Stimulated activated CD8-positive, alpha-beta memory T cell treated with anti-CD3 and anti-CD28 coated beads, Interleukin-15, amount 100 ng/mL, for 1 hour (primary cell): ENCODE data around the gene INCENP.
"Not testable (repeated sequence)": the region's sequence is repeated elsewhere in the genome, so short reads cannot be mapped to it uniquely, and the experiment has no call there.

Experiments
- DNase-seq: peaks from one replicate; pipeline ENCODE4 v3.0.0-alpha.2; 2020; ENCODE audit warnings: low read depth

Gene INCENP

DNA sequence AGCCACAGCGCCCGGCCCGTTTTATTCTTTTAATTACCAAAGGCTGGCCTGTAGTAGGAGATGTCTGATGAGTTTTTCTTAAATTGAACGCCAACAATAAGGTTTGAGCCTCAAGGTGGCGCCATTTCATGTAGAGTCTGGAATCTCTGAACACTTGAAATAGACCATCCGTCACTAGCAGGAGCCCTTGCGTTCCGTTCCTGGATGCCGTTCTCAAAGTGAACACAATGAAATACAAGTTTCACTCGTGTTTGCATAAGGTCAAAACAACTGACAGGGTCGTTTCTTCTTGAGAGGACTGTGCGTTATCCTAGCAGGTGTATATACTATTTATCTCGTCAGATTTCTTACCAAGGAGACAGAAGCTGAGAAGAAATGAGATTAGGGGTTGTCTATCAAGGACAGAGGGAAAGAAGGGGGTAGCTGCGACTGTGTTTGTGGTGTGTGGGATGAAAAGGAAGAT, 47.5 kb downstream of the INCENP start:
- DNase-seq: peak; percentile 65

DNA sequence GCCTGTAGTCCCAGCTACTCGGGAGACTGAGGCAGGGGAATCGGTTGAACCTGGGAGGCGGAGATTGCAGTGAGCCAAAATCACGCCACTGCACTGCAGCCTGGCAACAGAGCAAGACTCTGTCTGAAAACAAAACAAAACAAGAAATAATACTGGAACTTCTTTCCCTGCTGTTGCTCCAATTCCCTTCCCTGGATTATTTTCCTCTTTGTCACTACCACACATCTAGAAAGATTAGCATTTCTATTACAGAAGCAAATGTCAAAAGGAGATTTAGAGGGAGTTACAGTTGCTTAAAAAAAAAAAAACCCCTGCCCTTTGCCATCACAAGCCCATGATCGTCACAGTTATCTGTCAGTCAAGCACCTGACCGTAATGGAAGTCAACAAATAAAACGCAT, 48.5 kb downstream of the INCENP start:
- DNase-seq: no peak

DNA sequence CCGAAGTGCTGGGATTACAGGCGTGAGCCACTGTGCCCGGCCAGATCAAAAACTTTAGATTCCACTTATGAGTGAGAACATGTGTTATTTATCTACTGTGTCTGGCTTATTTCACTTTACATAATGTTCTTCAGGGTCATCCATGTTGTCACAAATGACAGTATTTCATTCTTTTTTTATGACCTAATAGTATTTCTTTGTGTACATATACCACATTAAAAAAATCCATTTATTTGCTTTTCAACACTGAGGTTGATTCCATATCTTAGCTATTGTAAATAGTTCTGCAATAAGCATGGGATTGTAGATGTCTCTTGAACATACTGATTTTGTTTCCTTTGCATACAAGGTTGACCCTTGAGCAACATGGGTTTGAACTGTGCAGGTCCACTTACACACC, 53.0 kb downstream of the INCENP start:
- no peak for DNase-seq

DNA sequence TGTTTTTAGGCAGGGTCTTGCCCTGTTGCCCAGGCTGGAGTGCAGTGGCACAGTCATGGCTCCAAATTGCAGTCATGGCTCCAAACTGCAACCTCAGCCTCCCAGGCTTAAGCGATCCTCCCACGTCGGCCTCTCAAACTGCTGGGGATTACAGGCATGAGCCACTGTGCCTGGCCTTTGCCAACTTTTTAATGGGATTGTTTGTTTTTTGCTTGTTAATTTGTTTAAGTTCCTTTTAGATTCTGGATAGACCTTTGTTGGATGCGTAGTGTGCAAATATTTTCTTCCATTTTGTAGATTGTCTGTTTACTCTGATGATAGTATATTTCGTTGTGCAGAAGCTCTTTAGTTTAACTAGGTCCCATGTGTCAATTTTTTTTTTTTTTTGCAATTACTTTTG, 56.2 kb downstream of the INCENP start:
- no peak for DNase-seq

DNA sequence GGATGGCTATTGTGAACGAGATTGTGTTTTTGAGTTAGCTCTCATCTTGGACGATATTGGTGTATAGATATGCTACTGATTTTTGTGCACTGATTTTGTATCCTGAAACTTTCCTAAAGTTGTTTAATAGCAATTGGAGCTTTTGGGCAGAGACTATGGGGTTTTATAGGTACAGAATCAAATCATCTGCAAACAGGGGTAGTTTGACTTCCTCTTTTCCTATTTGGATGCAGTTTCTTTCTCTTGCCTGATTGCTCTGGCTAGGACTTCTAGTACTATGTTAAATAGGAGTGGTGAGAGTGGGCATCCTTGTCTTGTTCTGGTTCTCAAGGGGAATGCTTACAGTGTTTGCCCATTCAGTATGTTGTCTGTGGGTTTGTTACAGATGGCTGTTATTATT, 57.3 kb downstream of the INCENP start:
- no peak for DNase-seq

DNA sequence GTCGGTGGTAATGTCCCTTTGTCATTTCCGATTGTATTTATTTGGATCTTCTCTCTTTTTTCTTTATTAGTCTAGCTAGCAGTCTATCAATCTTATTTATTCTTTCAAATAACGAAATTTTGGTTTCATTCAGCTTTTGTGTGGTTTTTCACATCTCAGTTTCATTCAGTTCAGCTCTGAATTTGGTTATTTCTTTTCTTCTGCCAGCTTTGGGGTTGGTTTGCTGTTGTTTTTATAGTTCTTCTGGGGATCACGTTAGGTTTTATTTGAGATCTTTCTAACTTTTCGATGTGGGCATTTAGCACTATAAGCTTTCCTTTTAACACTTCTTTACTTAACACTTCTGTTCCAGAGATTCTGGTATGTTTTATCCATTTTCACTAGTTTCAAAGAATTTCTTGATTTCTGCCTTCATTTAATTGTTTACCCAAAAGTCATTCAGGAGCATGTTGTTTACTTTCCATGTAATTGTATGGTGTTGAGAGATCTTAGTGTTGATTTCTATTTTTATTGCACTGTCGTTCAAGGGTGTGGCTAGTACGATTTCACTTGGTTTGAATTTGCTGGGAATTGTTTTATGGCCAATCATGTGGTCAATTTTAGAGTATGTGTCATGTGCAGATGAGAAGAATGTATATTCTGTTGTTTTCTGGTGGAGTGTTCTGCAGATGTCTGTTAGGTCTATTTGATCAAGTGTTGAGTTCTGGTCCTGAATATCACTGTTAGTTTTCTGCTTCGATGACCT, 58.5 kb downstream of the INCENP start:
- no peak for DNase-seq

DNA sequence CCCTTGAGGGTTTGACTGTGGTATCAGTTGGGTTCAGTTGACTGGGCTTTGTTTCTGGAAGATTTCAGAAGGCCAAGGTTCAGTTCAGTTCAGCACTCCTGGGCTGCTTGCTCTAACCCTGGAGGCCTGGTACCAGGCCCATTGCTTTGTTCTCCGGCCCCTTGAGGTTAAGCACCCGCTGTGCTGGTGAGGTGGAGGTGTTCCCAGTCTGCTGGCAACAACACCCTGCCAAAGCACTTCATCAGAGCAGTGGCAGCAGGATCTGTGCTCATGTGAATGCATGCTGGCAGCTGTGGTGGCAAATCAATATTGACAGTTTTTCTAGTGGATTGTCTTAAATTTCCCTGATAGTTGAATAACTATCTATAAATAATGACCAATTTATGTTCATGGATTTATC, 62.4 kb downstream of the INCENP start:
- no peak for DNase-seq

DNA sequence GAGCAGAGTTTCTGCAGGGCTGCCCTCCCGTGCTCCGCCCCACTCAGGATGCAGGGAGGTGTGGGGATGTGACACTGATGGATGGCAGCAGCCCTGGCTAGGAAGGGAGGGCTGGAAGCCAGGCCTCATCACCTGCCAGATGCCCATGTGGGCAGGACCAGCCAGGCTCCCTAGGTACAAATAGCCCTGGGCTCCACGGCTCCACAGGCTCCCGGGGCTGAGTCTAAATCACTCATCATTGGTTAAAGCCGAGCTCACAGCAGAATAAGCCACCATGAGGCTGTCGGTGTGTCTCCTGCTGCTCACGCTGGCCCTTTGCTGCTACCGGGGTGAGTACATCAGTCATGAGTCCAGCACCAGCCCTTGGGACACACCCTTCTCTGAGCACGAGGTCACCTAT, 66.2 kb downstream of the INCENP start, which contains the start of gene SCGB1D1:
Gene SCGB1D1, plus strand, starts transcription at position 206 of the 400 bp plus-strand sequence. Its CDS starts 69 bp downstream, at position 275.
- no peak for DNase-seq

DNA sequence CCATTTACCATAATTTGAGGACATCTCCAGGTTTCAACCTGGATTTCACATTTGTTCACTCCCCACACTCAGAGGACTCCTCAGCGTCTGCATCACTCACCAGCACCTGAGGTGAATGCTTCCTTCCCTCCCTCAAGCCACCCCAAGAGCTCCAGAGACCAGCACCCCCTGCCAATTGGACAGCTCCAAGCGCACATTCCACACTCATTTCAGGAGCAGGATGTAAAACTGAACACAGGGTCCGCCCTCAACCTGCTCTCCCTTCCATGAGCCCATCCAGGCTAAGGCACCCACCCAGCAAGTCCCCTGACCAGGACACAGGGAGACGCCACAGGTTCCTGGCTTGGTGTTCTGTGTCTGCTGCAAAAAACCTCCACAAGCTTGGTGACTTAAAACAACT, 70.1 kb downstream of the INCENP start:
- no peak for DNase-seq

DNA sequence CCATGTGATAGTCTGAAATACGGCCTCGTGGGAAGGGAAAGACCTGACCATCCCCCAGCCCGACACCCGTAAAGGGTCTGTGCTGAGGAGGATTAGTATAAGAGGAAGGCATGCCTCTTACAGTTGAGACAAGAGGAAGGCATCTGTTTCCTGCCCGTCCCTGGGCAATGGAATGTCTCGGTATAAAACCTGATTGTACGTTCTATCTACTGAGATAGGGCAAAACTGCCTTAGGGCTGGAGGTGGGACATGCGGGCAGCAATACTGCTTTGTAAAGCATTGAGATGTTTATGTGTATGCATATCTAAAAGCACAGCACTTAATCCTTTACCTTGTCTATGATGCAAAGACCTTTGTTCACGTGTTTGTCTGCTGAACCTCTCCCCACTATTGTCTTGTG, 71.2 kb downstream of the INCENP start:
- not testable (repeated sequence) for DNase-seq

DNA sequence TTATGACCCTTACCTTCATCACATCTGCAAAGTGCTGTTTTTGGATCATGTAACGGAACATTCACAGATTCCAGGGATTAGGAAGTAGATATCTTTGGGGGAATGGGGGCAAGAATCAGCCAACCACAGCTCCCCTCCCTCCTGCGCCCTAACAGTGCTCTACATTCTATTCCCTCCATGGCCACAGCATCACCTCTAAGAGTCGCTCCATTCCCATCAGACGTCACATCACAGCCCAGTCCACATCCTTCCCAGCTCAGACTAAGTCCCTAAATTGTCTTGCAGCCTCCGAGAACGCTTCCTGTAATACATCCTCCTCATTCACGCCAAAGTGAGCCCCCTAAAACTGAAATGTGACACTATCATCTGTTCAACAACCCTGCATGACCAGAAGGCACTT, 72.1 kb downstream of the INCENP start:
- no peak for DNase-seq

DNA sequence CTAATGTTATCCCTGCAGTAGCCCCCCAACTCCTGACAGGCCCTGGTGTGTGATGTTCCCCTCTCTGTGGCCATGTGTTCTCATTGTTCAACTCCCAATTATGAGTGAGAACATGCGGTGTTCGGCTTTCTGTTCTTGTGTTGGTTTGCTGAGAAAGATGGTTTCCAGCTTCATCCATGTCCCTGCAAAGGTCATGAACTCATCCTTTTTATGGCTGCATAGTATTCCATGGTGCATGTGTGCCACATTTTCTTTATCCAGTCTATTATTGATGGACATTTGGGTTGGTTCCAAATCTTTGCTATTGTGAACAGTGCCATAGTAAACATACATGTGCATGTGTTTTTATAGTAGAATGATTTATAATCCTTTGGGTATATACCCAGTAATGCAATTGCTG, 73.6 kb downstream of the INCENP start:
- DNase-seq: not testable (repeated sequence)

DNA sequence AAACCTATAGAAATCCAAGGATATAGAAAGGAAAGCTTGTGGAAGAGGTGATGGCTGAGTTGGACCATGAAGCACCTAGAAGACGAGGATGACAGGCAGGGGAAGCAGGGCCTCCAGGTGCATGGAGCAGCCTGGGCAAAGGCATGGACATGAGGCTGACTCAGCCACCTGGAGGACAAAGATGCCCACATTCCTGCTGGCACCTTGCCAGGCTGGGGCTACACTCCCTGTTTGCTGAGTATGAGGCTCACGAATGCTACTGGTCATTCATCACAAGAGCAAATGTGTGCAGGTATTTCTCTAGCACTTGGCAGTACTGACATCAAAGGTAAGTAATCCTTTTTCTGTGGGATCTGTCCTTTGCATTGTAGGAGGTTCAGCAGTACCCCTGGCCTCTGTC, 77.6 kb downstream of the INCENP start:
- no peak for DNase-seq
